HEK293 (cell line): ENCODE measurements around the gene PKHD1.

ENCODE experiments used
- CTCF ChIA-PET: fragments of 350-600 bp; formaldehyde crosslinking; extraction: SDS; loops from one replicate; lab custom pipeline; 2021; ENCODE audit warnings: antibody characterized with exemption; lab: Yijun Ruan, JAX
- POLR2A ChIA-PET: fragments of 300-600 bp; formaldehyde crosslinking; extraction: SDS; loops from one replicate; lab custom pipeline; 2020; ENCODE audit warnings: antibody characterized with exemption, inconsistent platforms; lab: Yijun Ruan, JAX
- H3K27ac ChIP-seq: fragments of 200-500 bp; sonication (Bioruptor generic); 2 replicates; pipeline ENCODE4 v1.5.1; 2014; ENCODE audit warnings: low read depth, low read length, control low read depth, inconsistent platforms; ENCODE audit errors: extremely low read depth
- H3K36me3 ChIP-seq, 2 experiments: fragments of 200-500 bp in 1 of 2; sonication (Bioruptor generic) in 1 of 2; 1 replicate in 1 of 2; 2 replicates in 1 of 2; pipeline ENCODE4 v1.5.1; 2014 to 2017; ENCODE audit warnings: inconsistent platforms in 2 of 2, low read length in 2 of 2; ENCODE audit not compliant: control insufficient read depth in 2 of 2, insufficient read depth in 1 of 2
- H3K4me1 ChIP-seq: fragments of 200-500 bp; sonication (Bioruptor generic); 2 replicates; pipeline ENCODE4 v1.5.1; 2014; ENCODE audit warnings: mild to moderate bottlenecking, low read length, inconsistent platforms; ENCODE audit not compliant: control insufficient read depth, insufficient read depth
- H3K4me3 ChIP-seq: 2 replicates; pipeline ENCODE4 v1.5.1; 2011; ENCODE audit warnings: low read depth, mild to moderate bottlenecking, control low read depth, low read length, moderate library complexity
- H3K9me3 ChIP-seq: fragments of 200-500 bp; sonication (Bioruptor generic); 2 replicates; pipeline ENCODE4 v1.5.1; 2014; ENCODE audit warnings: low read depth, low read length, inconsistent platforms; ENCODE audit not compliant: control insufficient read depth, insufficient read depth
- BCL6B ChIP-seq: fragments of 450-650 bp; formaldehyde crosslinking; IDR thresholded peaks from 2 replicates; pipeline ENCODE4 v1.5.1; 2017; ENCODE audit warnings: missing biosample characterization, missing genetic modification characterization
- HOXD13 ChIP-seq: sonication (generic); formaldehyde crosslinking; IDR thresholded peaks from 2 replicates; pipeline ENCODE4 v1.8.0; 2022; ENCODE audit warnings: missing genetic modification reagents, borderline replicate concordance
- KLF16 ChIP-seq: fragments of 450-650 bp; formaldehyde crosslinking; IDR thresholded peaks from 2 replicates; pipeline ENCODE4 v1.5.1; 2017; ENCODE audit warnings: missing biosample characterization, missing genetic modification characterization
- KLF7 ChIP-seq: fragments of 450-650 bp; formaldehyde crosslinking; IDR thresholded peaks from 2 replicates; pipeline ENCODE4 v1.5.1; 2016; ENCODE audit warnings: missing biosample characterization, missing genetic modification characterization, borderline replicate concordance
- PATZ1 ChIP-seq: fragments of 450-650 bp; formaldehyde crosslinking; IDR thresholded peaks from 2 replicates; pipeline ENCODE4 v1.5.1; 2016; ENCODE audit warnings: missing biosample characterization, missing genetic modification characterization
- SALL2 ChIP-seq: fragments of 450-650 bp; formaldehyde crosslinking; IDR thresholded peaks from 2 replicates; pipeline ENCODE4 v1.5.0; 2017; ENCODE audit warnings: missing biosample characterization, mild to moderate bottlenecking, missing genetic modification characterization, borderline replicate concordance
- YY2 ChIP-seq: fragments of 450-650 bp; formaldehyde crosslinking; IDR thresholded peaks from 2 replicates; pipeline ENCODE4 v1.5.1; 2016; ENCODE audit warnings: missing biosample characterization, missing genetic modification characterization
- ZBTB17 ChIP-seq: fragments of 450-650 bp; formaldehyde crosslinking; IDR thresholded peaks from 2 replicates; pipeline ENCODE4 v1.5.1; 2016; ENCODE audit warnings: missing biosample characterization, missing genetic modification characterization
- ZNF175 ChIP-seq: fragments of 450-650 bp; formaldehyde crosslinking; IDR thresholded peaks from 2 replicates; pipeline ENCODE4 v1.5.1; 2016; ENCODE audit warnings: missing biosample characterization, missing genetic modification characterization
- ZNF2 ChIP-seq: fragments of 450-650 bp; formaldehyde crosslinking; IDR thresholded peaks from 2 replicates; pipeline ENCODE4 v1.5.1; 2016; ENCODE audit warnings: missing biosample characterization, missing genetic modification characterization
- ZNF202 ChIP-seq: fragments of 450-650 bp; formaldehyde crosslinking; IDR thresholded peaks from 2 replicates; pipeline ENCODE4 v1.5.1; 2016; ENCODE audit warnings: missing biosample characterization, missing genetic modification characterization, borderline replicate concordance
- ZNF449 ChIP-seq: fragments of 450-650 bp; formaldehyde crosslinking; IDR thresholded peaks from 2 replicates; pipeline ENCODE4 v1.5.1; 2017; ENCODE audit warnings: missing biosample characterization, mild to moderate bottlenecking, missing genetic modification characterization, moderate library complexity
- ZNF473 ChIP-seq: fragments of 450-650 bp; formaldehyde crosslinking; IDR thresholded peaks from 2 replicates; pipeline ENCODE4 v1.5.1; 2017; ENCODE audit warnings: missing biosample characterization, missing genetic modification characterization
- ZNF510 ChIP-seq: fragments of 450-650 bp; formaldehyde crosslinking; IDR thresholded peaks from 2 replicates; pipeline ENCODE4 v1.5.1; 2018; ENCODE audit warnings: mild to moderate bottlenecking, missing genetic modification characterization, missing biosample characterization; ENCODE audit not compliant: insufficient replicate concordance
- ZNF529 ChIP-seq: fragments of 450-650 bp; formaldehyde crosslinking; IDR thresholded peaks from 2 replicates; pipeline ENCODE4 v1.5.1; 2017; ENCODE audit warnings: missing genetic modification characterization, missing biosample characterization; ENCODE audit not compliant: insufficient replicate concordance
- ZNF670 ChIP-seq: fragments of 450-650 bp; formaldehyde crosslinking; IDR thresholded peaks from 2 replicates; pipeline ENCODE4 v1.5.1; 2016; ENCODE audit warnings: missing biosample characterization, missing genetic modification characterization, low read depth
- ZNF791 ChIP-seq: fragments of 450-650 bp; formaldehyde crosslinking; IDR thresholded peaks from 2 replicates; pipeline ENCODE4 v1.5.1; 2016; ENCODE audit warnings: missing biosample characterization, missing genetic modification characterization
- TF ChIP-seq, protein P1 (sequence below): fragments of 450-650 bp; formaldehyde crosslinking; IDR thresholded peaks from 2 replicates; pipeline ENCODE4; 2016; ENCODE audit warnings: missing biosample characterization, missing genetic modification characterization
- TF ChIP-seq, protein P2 (sequence below): fragments of 450-650 bp; formaldehyde crosslinking; IDR thresholded peaks from 2 replicates; pipeline ENCODE4 v1.5.1; 2016; ENCODE audit warnings: missing biosample characterization, missing genetic modification characterization
- TF ChIP-seq, protein P3 (sequence below): fragments of 450-650 bp; formaldehyde crosslinking; IDR thresholded peaks from 2 replicates; pipeline ENCODE4 v1.5.1; 2016; ENCODE audit warnings: missing biosample characterization, missing genetic modification characterization

PKHD1 gene

GRCh38 chr6:51927450-51927849, 160.0 kb downstream of the PKHD1 start:
- POLR2A ChIA-PET: no interaction called here
- no peak overlapping the region for H3K4me3 ChIP-seq
- no peaks in the 10 kb centered on the region for H3K9me3 ChIP-seq
- no peaks in the 10 kb centered on the region for H3K36me3 ChIP-seq
- H3K27ac ChIP-seq: no peak overlapping the region
- no peaks in the 10 kb centered on the region for H3K4me1 ChIP-seq
- CTCF ChIA-PET: no interaction called here
- TF ChIP-seq ZNF473 (tag by site-specific recombination) (no peak), PATZ1 (no peak), HOXD13 (CRISPR knock-in tag) (no peak), ZNF529 (tag by site-specific recombination) (no peak), ZNF510 (tag by site-specific recombination) (no peak), ZNF2 (tag by site-specific recombination) (no peak), KLF16 (tag by site-specific recombination) (no peak), SALL2 (tag by site-specific recombination) (no peak)

- ChIA-PET POLR2A (no interaction called here), CTCF (interaction anchor here (0.6 to 2.0 kb wide), 4 partner anchors 8 to 516 kb away, joined by 4 to 9 read pairs (median 4); no protein-coding TSS in a partner anchor)
- no peaks in the 10 kb centered on the region for H3K9me3 ChIP-seq
- H3K4me3 ChIP-seq: no peak overlapping the region
- H3K27ac ChIP-seq: no peak overlapping the region
- H3K36me3 ChIP-seq: no peaks in the 10 kb centered on the region
- H3K4me1 ChIP-seq: no peaks in the 10 kb centered on the region
- no peak for TF ChIP-seq ZNF175 (tag by site-specific recombination)
- no peak for TF ChIP-seq BCL6B (tag by site-specific recombination)
- TF ChIP-seq, protein P1, sequence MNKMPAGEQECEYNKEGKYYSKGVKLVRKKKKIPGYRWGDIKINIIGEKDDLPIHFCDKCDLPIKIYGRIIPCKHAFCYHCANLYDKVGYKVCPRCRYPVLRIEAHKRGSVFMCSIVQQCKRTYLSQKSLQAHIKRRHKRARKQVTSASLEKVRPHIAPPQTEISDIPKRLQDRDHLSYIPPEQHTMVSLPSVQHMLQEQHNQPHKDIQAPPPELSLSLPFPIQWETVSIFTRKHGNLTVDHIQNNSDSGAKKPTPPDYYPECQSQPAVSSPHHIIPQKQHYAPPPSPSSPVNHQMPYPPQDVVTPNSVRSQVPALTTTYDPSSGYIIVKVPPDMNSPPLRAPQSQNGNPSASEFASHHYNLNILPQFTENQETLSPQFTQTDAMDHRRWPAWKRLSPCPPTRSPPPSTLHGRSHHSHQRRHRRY (tag by site-specific recombination): no peak
- TF ChIP-seq ZBTB17 (tag by site-specific recombination): no peak
- no peak for TF ChIP-seq PATZ1
- no peak for TF ChIP-seq ZNF670 (tag by site-specific recombination)
- TF ChIP-seq ZNF449 (tag by site-specific recombination): no peak
- no peak for TF ChIP-seq ZNF202 (tag by site-specific recombination)
- TF ChIP-seq, protein P2, sequence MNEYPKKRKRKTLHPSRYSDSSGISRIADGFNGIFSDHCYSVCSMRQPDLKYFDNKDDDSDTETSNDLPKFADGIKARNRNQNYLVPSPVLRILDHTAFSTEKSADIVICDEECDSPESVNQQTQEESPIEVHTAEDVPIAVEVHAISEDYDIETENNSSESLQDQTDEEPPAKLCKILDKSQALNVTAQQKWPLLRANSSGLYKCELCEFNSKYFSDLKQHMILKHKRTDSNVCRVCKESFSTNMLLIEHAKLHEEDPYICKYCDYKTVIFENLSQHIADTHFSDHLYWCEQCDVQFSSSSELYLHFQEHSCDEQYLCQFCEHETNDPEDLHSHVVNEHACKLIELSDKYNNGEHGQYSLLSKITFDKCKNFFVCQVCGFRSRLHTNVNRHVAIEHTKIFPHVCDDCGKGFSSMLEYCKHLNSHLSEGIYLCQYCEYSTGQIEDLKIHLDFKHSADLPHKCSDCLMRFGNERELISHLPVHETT: no peak
- TF ChIP-seq ZNF791 (tag by site-specific recombination): no peak
- TF ChIP-seq YY2 (tag by site-specific recombination): no peak
- no peak for TF ChIP-seq KLF7 (tag by site-specific recombination)
- TF ChIP-seq, protein P3, sequence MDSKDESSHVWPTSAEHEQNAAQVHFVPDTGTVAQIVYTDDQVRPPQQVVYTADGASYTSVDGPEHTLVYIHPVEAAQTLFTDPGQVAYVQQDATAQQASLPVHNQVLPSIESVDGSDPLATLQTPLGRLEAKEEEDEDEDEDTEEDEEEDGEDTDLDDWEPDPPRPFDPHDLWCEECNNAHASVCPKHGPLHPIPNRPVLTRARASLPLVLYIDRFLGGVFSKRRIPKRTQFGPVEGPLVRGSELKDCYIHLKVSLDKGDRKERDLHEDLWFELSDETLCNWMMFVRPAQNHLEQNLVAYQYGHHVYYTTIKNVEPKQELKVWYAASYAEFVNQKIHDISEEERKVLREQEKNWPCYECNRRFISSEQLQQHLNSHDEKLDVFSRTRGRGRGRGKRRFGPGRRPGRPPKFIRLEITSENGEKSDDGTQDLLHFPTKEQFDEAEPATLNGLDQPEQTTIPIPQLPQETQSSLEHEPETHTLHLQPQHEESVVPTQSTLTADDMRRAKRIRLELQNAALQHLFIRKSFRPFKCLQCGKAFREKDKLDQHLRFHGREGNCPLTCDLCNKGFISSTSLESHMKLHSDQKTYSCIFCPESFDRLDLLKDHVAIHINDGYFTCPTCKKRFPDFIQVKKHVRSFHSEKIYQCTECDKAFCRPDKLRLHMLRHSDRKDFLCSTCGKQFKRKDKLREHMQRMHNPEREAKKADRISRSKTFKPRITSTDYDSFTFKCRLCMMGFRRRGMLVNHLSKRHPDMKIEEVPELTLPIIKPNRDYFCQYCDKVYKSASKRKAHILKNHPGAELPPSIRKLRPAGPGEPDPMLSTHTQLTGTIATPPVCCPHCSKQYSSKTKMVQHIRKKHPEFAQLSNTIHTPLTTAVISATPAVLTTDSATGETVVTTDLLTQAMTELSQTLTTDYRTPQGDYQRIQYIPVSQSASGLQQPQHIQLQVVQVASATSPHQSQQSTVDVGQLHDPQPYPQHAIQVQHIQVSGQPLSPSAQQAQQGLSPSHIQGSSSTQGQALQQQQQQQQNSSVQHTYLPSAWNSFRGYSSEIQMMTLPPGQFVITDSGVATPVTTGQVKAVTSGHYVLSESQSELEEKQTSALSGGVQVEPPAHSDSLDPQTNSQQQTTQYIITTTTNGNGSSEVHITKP (tag by site-specific recombination): no peak
Measured at GRCh38 chr6:51926125-51926524, 161.3 kb downstream of the PKHD1 start.
